PC-3 (cell line): ENCODE results near the gene EXOC4. TPM values are rescaled to one million over a fixed set of nuclear protein-coding genes. Genes with fewer than 3 reads are reported as not detected.

Source experiments
- ATAC-seq: fragments of 200-7000 bp; cut with Tn5 transposase; 2 replicates; pipeline ENCODE4 v1.9.1; 2020; ENCODE audit warnings: mild to moderate bottlenecking, moderate library complexity
- BruUV-seq: library from RNA; stranded (reverse); fragments of 400-500 nt; replicated peaks from 2 replicates; lab custom pipeline; 2021; lab: Mats Ljungman, UMichigan
- CTCF ChIA-PET: fragments of 300-600 bp; sonication (Branson Sonifier 250); formaldehyde crosslinking; loops from one replicate; lab custom pipeline; 2022; ENCODE audit warnings: antibody characterized with exemption; lab: Charles Lee
- POLR2A ChIA-PET: fragments of 300-600 bp; sonication (Branson Sonifier 250); formaldehyde crosslinking; loops from one replicate; lab custom pipeline; 2022; ENCODE audit warnings: antibody characterized with exemption; ENCODE audit not compliant: unreplicated experiment; lab: Charles Lee
- DNase-seq: peaks from one replicate; pipeline ENCODE4 v3.0.0-alpha.2; 2015
- H2AFZ ChIP-seq: fragments of 300-600 bp; sonication (generic); 2 replicates; pipeline ENCODE4 v1.6.0; 2016; ENCODE audit warnings: antibody characterized with exemption, low read length
- H3F3A ChIP-seq: fragments of 300-600 bp; sonication (generic); one replicate; pipeline ENCODE4 v1.6.0; 2017; ENCODE audit warnings: antibody characterized with exemption, low read length, control low read depth, mild to moderate bottlenecking; ENCODE audit not compliant: unreplicated experiment
- H3K27ac ChIP-seq: fragments of 300-600 bp; sonication (generic); 2 replicates; pipeline ENCODE4 v1.5.1; 2016; ENCODE audit warnings: mild to moderate bottlenecking, low read length
- H3K27me3 ChIP-seq: fragments of 300-600 bp; sonication (generic); 2 replicates; pipeline ENCODE4 v1.6.1; 2016; ENCODE audit warnings: low read length, mixed read lengths
- H3K36me3 ChIP-seq: fragments of 300-600 bp; sonication (generic); 2 replicates; pipeline ENCODE4 v1.6.1; 2016; ENCODE audit warnings: low read depth, mixed run types, low read length, mixed read lengths
- H3K4me1 ChIP-seq: fragments of 300-600 bp; sonication (generic); 2 replicates; pipeline ENCODE4 v1.5.1; 2016; ENCODE audit warnings: low read length; ENCODE audit not compliant: insufficient read depth
- H3K4me2 ChIP-seq: fragments of 300-600 bp; sonication (generic); 2 replicates; pipeline ENCODE4 v1.6.0; 2016; ENCODE audit warnings: low read length
- H3K4me3 ChIP-seq: fragments of 300-600 bp; sonication (generic); 2 replicates; pipeline ENCODE4 v1.5.1; 2016; ENCODE audit warnings: mild to moderate bottlenecking, low read length, mixed read lengths
- H3K79me2 ChIP-seq: fragments of 300-600 bp; sonication (generic); 2 replicates; pipeline ENCODE4 v1.6.1; 2017; ENCODE audit warnings: low read length, mixed read lengths
- H3K9ac ChIP-seq: fragments of 300-600 bp; sonication (generic); 2 replicates; pipeline ENCODE4 v1.6.0; 2016; ENCODE audit warnings: mild to moderate bottlenecking, low read length
- H3K9me2 ChIP-seq: fragments of 300-600 bp; sonication (generic); replicated peaks from 2 replicates; pipeline ENCODE4 v1.6.1; 2016; ENCODE audit warnings: mixed run types, low read length, mixed read lengths
- H3K9me3 ChIP-seq: fragments of 300-600 bp; sonication (generic); 2 replicates; pipeline ENCODE4 v1.6.1; 2016; ENCODE audit warnings: low read length, mixed read lengths
- H4K20me1 ChIP-seq: fragments of 300-600 bp; sonication (generic); 2 replicates; pipeline ENCODE4 v1.6.1; 2016; ENCODE audit warnings: low read length, mixed read lengths
- CTCF ChIP-seq: fragments of 300-600 bp; sonication (generic); conservative IDR thresholded peaks from 2 replicates; pipeline ENCODE4 v1.5.1; 2017; ENCODE audit warnings: antibody characterized with exemption, low read depth, mild to moderate bottlenecking, low read length
- EZH2 ChIP-seq: fragments of 300-600 bp; sonication (generic); IDR thresholded peaks from one replicate; pipeline ENCODE4 v1.6.1; 2017; ENCODE audit warnings: antibody characterized with exemption, mild to moderate bottlenecking, low read length; ENCODE audit not compliant: unreplicated experiment
- EZH2phosphoT487 ChIP-seq: fragments of 300-600 bp; sonication (generic); IDR thresholded peaks from 2 replicates; pipeline ENCODE4 v1.6.1; 2018; ENCODE audit warnings: mild to moderate bottlenecking, antibody characterized with exemption, low read length, borderline replicate concordance
- intact Hi-C: fragments of 100-400 bp; cut with micrococcal nuclease; formaldehyde crosslinking; loops from 2 replicates; pipeline ENCODE4 v1.9.0; 2023
- total RNA-seq: library from RNA; depleted of rRNA; stranded (reverse); fragments of >200 nt; gene quantifications from 2 replicates; pipeline ENCODE4 v1.2.3, GENCODE V29; 2014

The EXOC4 gene
- total RNA-seq, 1 experiment from 2014 or later = 43.5 TPM

GRCh38 chr7:133539016-133539415 is 286.1 kb downstream of the EXOC4 start:
- H3K9ac ChIP-seq = no peak overlapping the region
- H3K9me2 ChIP-seq = no peaks in the 10 kb centered on the region
- no peak overlapping the region for H3K4me2 ChIP-seq
- no peaks in the 10 kb centered on the region for H3K27me3 ChIP-seq
- no peaks in the 10 kb centered on the region for H3F3A ChIP-seq
- no TSS peak for BruUV-seq
- no peaks in the 10 kb centered on the region for H3K36me3 ChIP-seq
- peaks cover 9% of the 10 kb centered on the region for H3K4me1 ChIP-seq
- CTCF ChIA-PET = no interaction called here
- H3K9me3 ChIP-seq = no peaks in the 10 kb centered on the region
- DNase-seq = no peak
- H4K20me1 ChIP-seq = no peaks in the 10 kb centered on the region
- no peak overlapping the region for H2AFZ ChIP-seq
- no peaks in the 10 kb centered on the region for H3K79me2 ChIP-seq
- H3K27ac ChIP-seq = no peak overlapping the region
- TF ChIP-seq EZH2 = no peak
- TF ChIP-seq CTCF = no peak
- intact Hi-C loops = no loop called here
- H3K4me3 ChIP-seq = no peak overlapping the region
- POLR2A ChIA-PET = interaction anchor here (0.6 to 0.7 kb wide), 2 partner anchors 23 kb away, joined by 3 to 13 read pairs; no protein-coding TSS in a partner anchor
- no peak for ATAC-seq

- Histone ChIP-seq H3K9me3 (no peaks in the 10 kb centered on the region), H3K9me2 (no peaks in the 10 kb centered on the region), H3K36me3 (no peaks in the 10 kb centered on the region), H4K20me1 (no peaks in the 10 kb centered on the region), H3K27ac (no peak overlapping the region), H3K27me3 (no peaks in the 10 kb centered on the region), H3K4me1 (peaks cover 9% of the 10 kb centered on the region), H3K9ac (no peak overlapping the region), H3F3A (no peaks in the 10 kb centered on the region), H2AFZ (no peak overlapping the region), H3K4me2 (no peak overlapping the region), H3K79me2 (no peaks in the 10 kb centered on the region), H3K4me3 (no peak overlapping the region)
- ChIA-PET CTCF (no interaction called here), POLR2A (no interaction called here)
- DNase-seq (no peak), ATAC-seq (no peak)
- BruUV-seq = no TSS peak
- TF ChIP-seq EZH2phosphoT487 = no peak
- TF ChIP-seq CTCF = no peak
- TF ChIP-seq EZH2 = no peak
- intact Hi-C loops = no loop called here
Measured at GRCh38 chr7:133540096-133540860, 287.4 kb downstream of the EXOC4 start.

- Histone ChIP-seq H3K27me3 (no peaks in the 10 kb centered on the region), H3K36me3 (no peaks in the 10 kb centered on the region), H3K9me2 (no peaks in the 10 kb centered on the region), H3F3A (no peaks in the 10 kb centered on the region), H3K27ac (no peak overlapping the region), H3K9me3 (no peaks in the 10 kb centered on the region), H2AFZ (no peak overlapping the region), H3K79me2 (no peaks in the 10 kb centered on the region), H3K9ac (no peak overlapping the region), H3K4me2 (no peak overlapping the region), H3K4me1 (peaks cover 9% of the 10 kb centered on the region), H4K20me1 (no peaks in the 10 kb centered on the region), H3K4me3 (no peak overlapping the region)
- CTCF ChIA-PET = no interaction called here
- no TSS peak for BruUV-seq
- POLR2A ChIA-PET = no interaction called here
- no peak for ATAC-seq
- DNase-seq = no peak
- intact Hi-C loops = no loop called here
- TF ChIP-seq CTCF = no peak
- no peak for TF ChIP-seq EZH2
- no peak for TF ChIP-seq EZH2phosphoT487
Measured at GRCh38 chr7:133542209-133542780, 289.4 kb downstream of the EXOC4 start.
